ENCODE measurements around the gene CHRM4.
"Not testable (repeated sequence)": the region's sequence is repeated elsewhere in the genome, so short reads cannot be mapped to it uniquely, and the experiment has no call there.

Gene CHRM4

DNA sequence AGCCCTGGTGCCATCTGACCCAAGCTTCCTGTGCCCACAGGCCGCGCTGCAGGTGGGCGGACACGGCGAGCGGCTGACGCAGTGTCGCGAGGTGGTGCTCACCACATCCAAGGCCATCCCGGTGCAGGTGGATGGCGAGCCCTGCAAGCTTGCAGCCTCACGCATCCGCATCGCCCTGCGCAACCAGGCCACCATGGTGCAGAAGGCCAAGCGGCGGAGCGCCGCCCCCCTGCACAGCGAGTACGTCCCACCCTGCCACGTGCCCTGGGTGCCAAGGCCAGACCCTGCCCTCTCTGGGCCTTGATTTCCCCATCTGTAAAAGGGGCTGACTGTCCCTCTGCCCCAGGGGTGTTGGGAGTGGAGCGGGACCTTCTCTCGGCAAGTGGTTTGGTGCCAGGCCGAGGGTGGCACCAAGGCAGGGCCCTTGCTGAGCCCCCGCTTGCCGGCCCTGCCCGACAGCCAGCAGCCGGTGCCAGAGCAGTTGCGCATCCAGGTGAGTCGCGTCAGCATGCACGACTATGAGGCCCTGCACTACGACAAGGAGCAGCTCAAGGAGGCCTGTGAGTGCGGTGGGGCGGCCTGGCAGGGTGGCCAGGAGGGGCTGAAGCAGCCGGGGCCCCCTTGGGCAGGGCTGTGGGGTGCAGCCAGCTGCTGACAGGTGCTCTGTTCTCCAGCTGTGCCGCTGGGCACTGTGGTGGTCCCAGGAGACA is 16.0 kb downstream of the CHRM4 start:
- Histone ChIP-seq H3K4me3 (replicated peaks; ENCODE audit: low read depth, low read length) (no peak overlapping the region), H3K27me3 (replicated peaks; ENCODE audit: control insufficient read depth, insufficient read depth, low read length) (no peaks in the 10 kb centered on the region), H3K36me3 (ENCODE audit: control insufficient read depth, insufficient read depth, low read length) (peaks cover 32% of the 10 kb centered on the region)
- no peak for DNase-seq (ENCODE audit: extremely low read depth, insufficient read length)
- TF ChIP-seq, protein P1, sequence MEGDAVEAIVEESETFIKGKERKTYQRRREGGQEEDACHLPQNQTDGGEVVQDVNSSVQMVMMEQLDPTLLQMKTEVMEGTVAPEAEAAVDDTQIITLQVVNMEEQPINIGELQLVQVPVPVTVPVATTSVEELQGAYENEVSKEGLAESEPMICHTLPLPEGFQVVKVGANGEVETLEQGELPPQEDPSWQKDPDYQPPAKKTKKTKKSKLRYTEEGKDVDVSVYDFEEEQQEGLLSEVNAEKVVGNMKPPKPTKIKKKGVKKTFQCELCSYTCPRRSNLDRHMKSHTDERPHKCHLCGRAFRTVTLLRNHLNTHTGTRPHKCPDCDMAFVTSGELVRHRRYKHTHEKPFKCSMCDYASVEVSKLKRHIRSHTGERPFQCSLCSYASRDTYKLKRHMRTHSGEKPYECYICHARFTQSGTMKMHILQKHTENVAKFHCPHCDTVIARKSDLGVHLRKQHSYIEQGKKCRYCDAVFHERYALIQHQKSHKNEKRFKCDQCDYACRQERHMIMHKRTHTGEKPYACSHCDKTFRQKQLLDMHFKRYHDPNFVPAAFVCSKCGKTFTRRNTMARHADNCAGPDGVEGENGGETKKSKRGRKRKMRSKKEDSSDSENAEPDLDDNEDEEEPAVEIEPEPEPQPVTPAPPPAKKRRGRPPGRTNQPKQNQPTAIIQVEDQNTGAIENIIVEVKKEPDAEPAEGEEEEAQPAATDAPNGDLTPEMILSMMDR (IDR thresholded peaks at IDR 0.05; ENCODE audit: insufficient read depth, low read length, poor library complexity, severe bottlenecking), result no peak

DNA sequence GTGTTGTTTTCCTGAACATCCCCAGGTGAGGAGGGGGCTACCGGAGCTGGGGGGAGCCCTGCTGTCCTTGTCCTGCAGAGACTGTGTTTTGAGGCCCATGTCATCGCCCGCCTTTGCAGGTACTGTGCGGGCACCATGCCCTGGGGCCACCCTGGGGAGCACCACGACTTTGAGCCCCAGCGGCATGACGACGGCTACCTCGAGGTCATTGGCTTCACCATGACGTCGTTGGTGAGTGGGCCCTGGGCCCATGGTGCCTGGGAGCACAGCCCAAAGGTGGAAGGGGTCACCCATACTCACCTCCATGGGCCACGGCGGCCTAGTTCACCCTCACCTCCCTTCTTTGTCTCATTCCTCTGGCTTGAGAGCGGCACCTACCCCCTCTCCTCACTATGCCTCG is 16.8 kb downstream of the CHRM4 start:
- H3K36me3 ChIP-seq (ENCODE audit: control insufficient read depth, insufficient read depth, low read length), result peaks cover 35% of the 10 kb centered on the region
- TF ChIP-seq, protein P1 (IDR thresholded peaks at IDR 0.05; ENCODE audit: insufficient read depth, low read length, poor library complexity, severe bottlenecking), result no peak
- DNase-seq (ENCODE audit: extremely low read depth, insufficient read length), result no peak
- H3K4me3 ChIP-seq (replicated peaks; ENCODE audit: low read depth, low read length), result no peak overlapping the region
- H3K27me3 ChIP-seq (replicated peaks; ENCODE audit: control insufficient read depth, insufficient read depth, low read length), result no peaks in the 10 kb centered on the region

DNA sequence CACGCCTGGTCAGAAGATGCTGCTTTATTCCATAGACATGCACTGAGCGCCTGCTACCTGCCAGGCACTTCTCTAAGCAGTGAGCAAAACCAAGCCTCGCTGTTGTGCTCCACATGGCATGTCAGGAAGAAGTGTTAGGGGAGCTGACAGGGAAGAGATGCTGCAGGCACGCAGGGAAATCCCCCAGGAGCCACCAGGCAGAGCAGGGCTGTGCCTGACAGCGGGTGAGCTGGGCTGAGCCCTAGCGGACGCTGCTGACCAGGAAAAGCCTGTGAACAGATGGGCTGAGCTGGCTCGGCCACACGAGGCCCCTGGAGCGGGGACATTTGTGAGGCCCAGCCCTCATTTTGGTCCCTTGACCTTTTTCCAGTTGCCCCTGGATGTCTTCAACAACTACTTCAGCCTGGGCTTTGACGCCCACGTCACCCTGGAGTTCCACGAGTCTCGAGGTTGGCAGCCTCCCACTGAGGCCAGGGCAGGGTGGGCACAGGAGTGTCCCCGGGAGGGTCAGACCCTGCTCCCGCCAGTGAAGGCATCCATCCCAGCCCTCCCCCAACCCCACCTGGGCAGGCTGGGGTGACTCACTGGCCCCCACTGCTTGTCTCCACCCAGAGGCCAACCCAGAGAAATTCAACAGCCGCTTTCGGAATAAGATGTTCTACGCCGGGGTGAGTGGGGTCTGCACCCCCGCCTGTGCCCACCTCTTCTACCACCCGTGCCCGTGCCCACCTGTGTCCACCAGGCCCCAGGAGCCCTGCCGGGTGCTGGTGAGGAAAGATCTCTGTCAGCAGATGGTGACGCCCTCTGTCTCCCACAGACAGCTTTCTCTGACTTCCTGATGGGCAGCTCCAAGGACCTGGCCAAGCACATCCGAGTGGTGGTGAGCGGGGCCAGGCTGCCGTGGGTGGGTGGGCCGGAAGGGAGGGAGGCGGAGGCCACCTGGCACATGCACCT is 17.5 kb downstream of the CHRM4 start:
- no peak for DNase-seq (ENCODE audit: extremely low read depth, insufficient read length)
- H3K36me3 ChIP-seq (ENCODE audit: control insufficient read depth, insufficient read depth, low read length), result peaks cover 37% of the 10 kb centered on the region
- H3K4me3 ChIP-seq (replicated peaks; ENCODE audit: low read depth, low read length), result no peak overlapping the region
- TF ChIP-seq, protein P1 (IDR thresholded peaks at IDR 0.05; ENCODE audit: insufficient read depth, low read length, poor library complexity, severe bottlenecking), result no peak
- no peaks in the 10 kb centered on the region for H3K27me3 ChIP-seq (replicated peaks; ENCODE audit: control insufficient read depth, insufficient read depth, low read length)

DNA sequence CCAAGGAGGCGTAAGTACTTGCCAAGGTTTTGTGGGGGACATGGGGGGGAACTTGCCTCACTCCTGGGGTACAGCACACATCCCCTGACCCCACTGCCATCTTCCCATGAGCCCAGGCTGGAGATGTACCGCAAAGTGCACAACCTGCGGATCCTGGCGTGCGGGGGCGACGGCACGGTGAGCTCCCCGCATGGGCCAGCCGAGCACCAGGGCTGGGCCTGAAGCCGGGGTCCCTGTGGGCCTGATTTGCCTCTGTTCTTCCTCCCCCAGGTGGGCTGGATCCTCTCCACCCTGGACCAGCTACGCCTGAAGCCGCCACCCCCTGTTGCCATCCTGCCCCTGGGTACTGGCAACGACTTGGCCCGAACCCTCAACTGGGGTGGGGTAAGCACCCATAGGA is 19.1 kb downstream of the CHRM4 start:
- not testable (repeated sequence) for H3K4me3 ChIP-seq (replicated peaks; ENCODE audit: low read depth, low read length); H3K27me3 ChIP-seq (replicated peaks; ENCODE audit: control insufficient read depth, insufficient read depth, low read length); DNase-seq (ENCODE audit: extremely low read depth, insufficient read length)
- peaks cover 35% of the 10 kb centered on the region for H3K36me3 ChIP-seq (ENCODE audit: control insufficient read depth, insufficient read depth, low read length)

DNA sequence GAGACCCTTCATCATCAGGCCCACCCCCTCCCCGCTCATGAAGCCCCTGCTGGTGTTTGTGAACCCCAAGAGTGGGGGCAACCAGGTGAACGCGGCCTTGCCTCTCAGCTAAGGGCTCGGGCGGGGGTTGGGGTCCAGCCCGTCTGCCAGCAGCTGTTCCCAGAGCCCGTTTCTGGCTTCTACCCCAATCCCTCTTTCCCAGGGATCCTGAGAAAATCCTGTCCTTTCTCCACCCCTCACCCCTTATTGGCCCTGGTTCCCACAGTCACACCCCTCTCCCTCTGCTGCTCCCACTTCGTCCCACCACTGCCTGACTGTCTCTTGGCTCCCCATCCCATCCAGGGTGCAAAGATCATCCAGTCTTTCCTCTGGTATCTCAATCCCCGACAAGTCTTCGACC is 19.5 kb downstream of the CHRM4 start:
- no peak for DNase-seq (ENCODE audit: extremely low read depth, insufficient read length)
- TF ChIP-seq, protein P1 (IDR thresholded peaks at IDR 0.05; ENCODE audit: insufficient read depth, low read length, poor library complexity, severe bottlenecking), result no peak
- Histone ChIP-seq H3K36me3 (ENCODE audit: control insufficient read depth, insufficient read depth, low read length) (peaks cover 34% of the 10 kb centered on the region), H3K27me3 (replicated peaks; ENCODE audit: control insufficient read depth, insufficient read depth, low read length) (no peaks in the 10 kb centered on the region), H3K4me3 (replicated peaks; ENCODE audit: low read depth, low read length) (no peak overlapping the region)

DNA sequence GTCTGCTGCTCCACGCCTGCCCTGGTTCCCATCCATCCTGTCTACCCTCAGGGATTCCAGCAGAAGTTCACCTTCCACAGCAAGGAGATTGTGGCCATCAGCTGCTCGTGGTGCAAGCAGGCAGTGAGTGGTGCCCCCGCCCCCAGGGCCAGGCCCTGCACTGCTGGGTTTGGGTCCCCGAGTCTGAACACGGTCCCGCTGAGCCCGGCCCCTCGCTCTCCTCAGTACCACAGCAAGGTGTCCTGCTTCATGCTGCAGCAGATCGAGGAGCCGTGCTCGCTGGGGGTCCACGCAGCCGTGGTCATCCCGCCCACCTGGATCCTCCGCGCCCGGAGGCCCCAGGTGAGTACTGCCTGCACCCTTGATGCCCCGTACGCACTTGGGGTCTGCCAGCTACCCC is 20.3 kb downstream of the CHRM4 start:
- DNase-seq (ENCODE audit: extremely low read depth, insufficient read length); H3K27me3 ChIP-seq (replicated peaks; ENCODE audit: control insufficient read depth, insufficient read depth, low read length); H3K4me3 ChIP-seq (replicated peaks; ENCODE audit: low read depth, low read length): not testable (repeated sequence)
- peaks cover 34% of the 10 kb centered on the region for H3K36me3 ChIP-seq (ENCODE audit: control insufficient read depth, insufficient read depth, low read length)
